ENCODE data around the gene EXD1.
"Not testable (repeated sequence)": the region's sequence is repeated elsewhere in the genome, so short reads cannot be mapped to it uniquely, and the experiment has no call there.

Gene EXD1

GRCh38 chr15:41230650-41231421 is at the start of gene EXD1, which contains the start of gene CHP1:
EXD1 (minus strand) TSS chr15:41230757; CDS start chr15:41226575, 4,182 bp downstream.
CHP1 (plus strand) TSS chr15:41231268; CDS start chr15:41231383, 115 bp downstream.
- peak; percentile 84 for FAIRE-seq

GRCh38 chr15:41279535-41280283 is 49.2 kb upstream of the EXD1 start:
- FAIRE-seq: no peak

GRCh38 chr15:41278319-41278718 is 47.8 kb upstream of the EXD1 start:
- FAIRE-seq: no peak

- no peak for FAIRE-seq
These were observed 46.3 kb upstream of the EXD1 start for GRCh38 chr15:41276831-41277230.

- FAIRE-seq: no peak
These were observed 39.3 kb upstream of the EXD1 start for GRCh38 chr15:41269887-41270286.

GRCh38 chr15:41263891-41264351 is 33.4 kb upstream of the EXD1 start:
- FAIRE-seq: no peak

- no peak for FAIRE-seq
These were observed 32.0 kb upstream of the EXD1 start for GRCh38 chr15:41262571-41262970.

- not testable (repeated sequence) for FAIRE-seq
These were observed 30.4 kb upstream of the EXD1 start for GRCh38 chr15:41260924-41261323.

- no peak for FAIRE-seq
These were observed 29.1 kb upstream of the EXD1 start for GRCh38 chr15:41259546-41260189.

- no peak for FAIRE-seq
These were observed 28.4 kb upstream of the EXD1 start for GRCh38 chr15:41258750-41259471.

GRCh38 chr15:41256577-41257038 is 26.1 kb upstream of the EXD1 start:
- FAIRE-seq: no peak

GRCh38 chr15:41256103-41256502 is 25.5 kb upstream of the EXD1 start:
- no peak for FAIRE-seq

GRCh38 chr15:41254560-41254959 is 24.0 kb upstream of the EXD1 start:
- FAIRE-seq: no peak

GRCh38 chr15:41251411-41251810 is 20.9 kb upstream of the EXD1 start:
- no peak for FAIRE-seq

- FAIRE-seq: not testable (repeated sequence)
These were observed 20.2 kb upstream of the EXD1 start for GRCh38 chr15:41250745-41251144.

GRCh38 chr15:41241221-41241964 is 10.8 kb upstream of the EXD1 start:
- FAIRE-seq: no peak

GRCh38 chr15:41238100-41238499 is 7.5 kb upstream of the EXD1 start:
- no peak for FAIRE-seq

GRCh38 chr15:41235929-41236328 is 5.4 kb upstream of the EXD1 start:
- no peak for FAIRE-seq

GRCh38 chr15:41235228-41235627 is 4.7 kb upstream of the EXD1 start:
- FAIRE-seq: not testable (repeated sequence)

GRCh38 chr15:41233367-41233771 is 2.8 kb upstream of the EXD1 start:
- no peak for FAIRE-seq

GRCh38 chr15:41231422-41232226 is 1.1 kb upstream of the EXD1 start:
- no peak for FAIRE-seq

Data from islet of Langerhans (tissue), 1 donor.